G401 (cell line): ENCODE results near the gene GRIP1. TPM values are rescaled to one million over a fixed set of nuclear protein-coding genes. Genes with fewer than 3 reads are reported as not detected.

Source experiments
- DNase-seq: peaks from one replicate; pipeline ENCODE4 v3.0.0-alpha.2; 2015; ENCODE audit warnings: low spot score
- in situ Hi-C: cut with HindIII; loops from 2 replicates; pipeline ENCODE4 v1.10.0; 2016; ENCODE audit warnings: low sequenced_read_pairs, mixed read lengths
- total RNA-seq: library from RNA; depleted of rRNA; stranded (reverse); fragments of >200 nt; shearing (Covaris generic); gene quantifications from 2 replicates; pipeline ENCODE4 v1.2.3, GENCODE V29; 2014

The GRIP1 gene
- total RNA-seq, 1 experiment from 2014 or later: 0.27 TPM

- in situ Hi-C loops: no loop called here
- DNase-seq: no peak
Observed at GRCh38 chr12:66555113-66555512, 123.8 kb downstream of the GRIP1 start.

GRCh38 chr12:66552716-66553115 is 126.2 kb downstream of the GRIP1 start:
- in situ Hi-C loops: no loop called here
- DNase-seq: no peak

GRCh38 chr12:66550626-66551025 is 128.2 kb downstream of the GRIP1 start:
- DNase-seq: no peak
- in situ Hi-C loops: no loop called here

DNA sequence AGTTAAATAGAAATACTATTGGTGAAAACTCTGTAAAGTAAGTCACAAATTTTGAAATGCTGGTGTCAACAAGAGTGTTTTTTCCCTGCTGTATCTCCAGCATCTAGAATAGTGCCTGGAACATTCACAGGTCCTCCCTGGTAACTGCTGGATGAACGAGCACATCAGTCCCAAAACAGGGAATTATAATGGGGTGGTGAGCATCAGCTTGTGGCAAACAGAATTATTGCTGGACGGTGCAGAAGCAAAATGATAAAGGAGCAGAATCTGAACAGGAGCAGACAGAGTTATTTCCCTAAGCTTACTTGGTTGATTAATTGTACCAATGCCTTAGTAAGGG is 129.9 kb downstream of the GRIP1 start:
- no peak for DNase-seq
- in situ Hi-C loops: no loop called here

DNA sequence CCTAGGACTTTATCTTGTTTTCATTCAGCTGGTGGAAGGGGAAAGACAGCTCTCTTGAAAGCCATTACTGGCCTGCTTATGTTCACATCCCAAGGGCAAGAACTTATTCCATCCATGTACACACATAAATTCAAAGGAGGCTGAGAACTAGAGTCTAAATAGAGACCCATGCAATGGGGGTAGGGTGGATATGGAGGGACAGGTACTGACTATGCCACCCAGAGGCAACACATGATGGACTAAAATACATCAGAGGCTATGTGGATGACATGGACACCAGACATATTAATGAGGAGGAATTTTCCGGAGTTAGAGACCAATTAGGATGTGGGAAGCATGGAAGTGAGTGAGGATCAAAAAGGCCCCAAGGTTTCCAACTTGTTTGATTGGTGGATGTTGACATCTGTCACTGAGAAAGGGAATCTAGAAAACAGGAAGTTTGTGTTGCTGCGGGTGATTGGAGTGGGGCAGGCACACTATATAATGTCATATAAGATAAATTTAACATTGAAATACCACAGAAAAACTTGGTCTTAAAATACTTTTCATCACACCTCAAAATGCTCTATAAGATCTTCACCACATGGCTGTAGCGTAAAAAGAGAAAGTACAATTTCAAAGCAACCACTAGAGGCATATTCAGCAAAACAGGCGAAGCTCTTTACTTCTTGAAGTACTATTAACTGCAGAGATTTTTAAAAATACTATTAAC is 130.4 kb downstream of the GRIP1 start:
- in situ Hi-C loops: no loop called here
- no peak for DNase-seq

- in situ Hi-C loops: no loop called here
- DNase-seq: peak; percentile 66
Observed at GRCh38 chr12:66541426-66541825, 137.4 kb downstream of the GRIP1 start.

- in situ Hi-C loops: no loop called here
Observed at GRCh38 chr12:66539431-66539830, 139.4 kb downstream of the GRIP1 start.

DNA sequence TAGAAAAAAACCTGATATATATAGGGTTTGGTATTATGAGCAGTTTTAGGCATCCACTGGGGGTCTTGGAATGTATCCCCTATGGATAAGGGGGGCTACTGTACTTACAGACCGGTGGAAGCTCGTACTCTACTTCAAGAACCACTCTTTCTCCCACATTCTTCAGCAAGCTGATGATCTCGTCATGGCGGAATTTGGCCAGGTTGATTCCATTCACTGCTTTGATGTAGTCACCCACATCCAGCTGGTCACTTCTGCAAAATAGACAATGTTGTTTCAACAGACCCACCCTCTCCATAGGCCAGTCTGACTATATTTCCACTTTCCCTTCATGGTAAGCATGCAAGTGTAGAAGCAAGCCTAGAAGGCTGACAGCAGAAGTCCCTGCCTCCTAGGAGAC is 139.9 kb downstream of the GRIP1 start:
- in situ Hi-C loops: no loop called here
- no peak for DNase-seq

More at GRCh38 chr12:66539431-66539830, 139.4 kb downstream of the GRIP1 start:
- peak; percentile 31 for DNase-seq

- in situ Hi-C loops: no loop called here
- no peak for DNase-seq
Observed at GRCh38 chr12:66537876-66538275, 141.0 kb downstream of the GRIP1 start.

DNA sequence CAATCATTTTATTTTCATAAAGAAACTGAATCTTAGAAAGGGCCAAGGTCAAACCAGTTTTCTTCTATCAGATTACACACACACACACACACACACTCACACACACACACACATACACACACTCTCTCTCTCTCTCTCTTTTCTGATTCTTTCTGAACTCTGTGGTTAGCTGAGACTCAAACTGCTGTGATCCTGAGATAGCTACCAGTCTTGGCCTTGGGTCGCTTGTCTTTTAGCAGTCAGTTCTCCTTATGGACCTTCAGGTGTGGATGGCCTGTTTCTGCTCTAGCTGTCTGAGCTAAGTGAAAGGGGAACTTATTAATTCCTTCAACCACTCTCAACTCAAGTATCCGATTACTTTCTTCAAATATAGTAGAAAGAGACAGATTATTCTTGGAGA is 145.1 kb downstream of the GRIP1 start:
- DNase-seq: no peak
- in situ Hi-C loops: no loop called here

- no peak for DNase-seq
- in situ Hi-C loops: no loop called here
Observed at GRCh38 chr12:66531766-66532165, 147.1 kb downstream of the GRIP1 start.

DNA sequence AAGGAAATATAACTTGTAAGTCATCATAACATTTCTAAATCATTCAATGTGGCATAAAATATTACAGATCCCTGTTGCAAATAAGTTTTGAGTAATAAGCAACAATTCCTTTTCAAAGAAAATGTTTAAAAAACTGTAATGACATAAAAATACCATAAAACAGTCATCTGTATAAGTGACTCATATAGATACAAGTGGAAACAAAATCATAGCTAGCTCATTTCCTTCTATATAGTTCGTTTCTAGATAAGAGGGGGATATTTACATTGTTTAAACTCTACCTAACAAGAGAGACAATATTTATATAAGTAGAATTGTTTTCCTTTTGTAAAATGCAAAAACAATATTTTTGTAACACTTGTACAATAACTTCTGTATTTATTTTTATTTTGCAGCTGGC is 148.9 kb downstream of the GRIP1 start:
- in situ Hi-C loops: no loop called here
- DNase-seq: no peak

GRCh38 chr12:66516561-66516960 is 162.3 kb downstream of the GRIP1 start:
- in situ Hi-C loops: no loop called here
- DNase-seq: no peak

GRCh38 chr12:66516133-66516532 is 162.7 kb downstream of the GRIP1 start:
- no peak for DNase-seq

GRCh38 chr12:66514581-66514980 is 164.3 kb downstream of the GRIP1 start:
- no peak for DNase-seq
- in situ Hi-C loops: no loop called here

More at GRCh38 chr12:66516133-66516532, 162.7 kb downstream of the GRIP1 start:
- in situ Hi-C loops: no loop called here

DNA sequence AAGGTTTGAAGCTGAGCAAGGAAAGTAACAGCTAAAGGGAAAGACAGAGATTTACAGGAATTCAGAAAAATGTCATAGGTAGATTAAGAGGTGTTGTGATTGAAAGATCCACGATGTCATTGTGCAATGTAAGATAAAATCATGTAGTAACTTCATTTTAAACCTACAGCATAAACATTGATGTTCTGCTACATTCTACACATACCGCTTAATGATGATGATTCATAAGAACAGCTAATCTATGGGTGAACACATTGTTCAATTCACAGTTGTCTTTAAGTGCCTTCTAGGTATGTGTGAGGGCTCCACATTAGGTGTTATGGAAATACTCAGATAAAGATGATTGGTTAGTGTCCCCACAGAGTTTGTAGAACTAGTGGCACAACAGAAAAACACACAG is 170.9 kb downstream of the GRIP1 start:
- in situ Hi-C loops: no loop called here

DNA sequence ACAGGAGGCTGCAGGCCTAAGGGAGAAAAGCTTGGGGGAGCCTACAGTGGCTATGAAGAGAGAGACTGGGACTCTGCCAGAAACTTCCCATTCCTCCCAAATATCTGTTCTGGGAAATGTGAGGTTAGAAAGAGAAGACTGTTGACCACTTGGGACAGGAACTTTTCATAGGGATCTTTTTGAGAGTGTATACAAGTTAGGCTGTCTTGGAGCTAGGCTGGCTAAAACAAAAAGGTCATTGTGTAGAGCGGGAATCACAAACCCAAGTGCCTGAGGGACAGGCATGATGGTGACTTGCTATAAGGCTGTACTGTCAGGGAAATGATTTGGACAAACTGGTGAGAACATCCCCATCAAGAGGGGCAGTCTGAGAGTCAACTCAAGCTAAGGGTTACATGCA is 175.1 kb downstream of the GRIP1 start:
- in situ Hi-C loops: no loop called here
- no peak for DNase-seq

More for the DNA sequence above, 170.9 kb downstream of the GRIP1 start:
- DNase-seq: no peak

DNA sequence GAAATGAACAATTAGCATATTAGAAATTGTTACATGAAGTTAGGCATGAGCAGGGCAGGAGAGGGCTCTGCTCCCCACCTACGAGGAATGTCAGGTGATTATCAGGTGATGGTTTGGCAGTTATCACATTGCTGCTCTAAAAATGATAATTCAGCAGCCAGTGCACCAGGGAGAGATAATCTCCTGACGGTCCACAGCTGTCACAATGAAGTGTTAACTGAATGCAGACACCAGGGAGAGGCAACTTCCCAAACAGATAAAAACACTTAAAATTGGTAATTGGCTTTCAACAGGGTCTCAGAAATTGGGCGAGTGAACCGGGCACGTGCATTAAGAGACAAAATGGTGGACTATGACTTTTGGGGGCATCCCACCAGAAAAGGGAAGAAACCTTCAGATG is 176.0 kb downstream of the GRIP1 start:
- DNase-seq: no peak
- in situ Hi-C loops: no loop called here

GRCh38 chr12:66500841-66501240 is 178.0 kb downstream of the GRIP1 start:
- in situ Hi-C loops: no loop called here

DNA sequence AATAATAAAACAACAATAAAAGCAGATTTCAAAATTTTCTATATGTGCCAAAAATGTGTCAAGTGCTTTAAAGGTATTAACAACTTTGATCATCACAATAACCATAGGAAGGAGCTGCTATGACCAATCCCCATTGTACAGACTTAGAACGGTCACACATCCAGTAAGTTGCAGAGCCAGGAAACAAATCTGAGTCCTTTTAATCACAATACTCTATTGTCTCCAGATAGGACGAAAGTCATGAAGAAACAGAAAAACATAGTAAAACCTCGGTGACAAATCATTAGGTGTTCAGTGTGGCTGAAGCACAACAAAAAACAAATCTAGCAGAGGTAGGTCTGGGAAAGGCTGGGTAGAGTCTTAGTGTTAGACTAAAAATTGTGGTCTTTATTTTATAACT is 178.8 kb downstream of the GRIP1 start:
- in situ Hi-C loops: no loop called here
- no peak for DNase-seq

More at GRCh38 chr12:66500841-66501240, 178.0 kb downstream of the GRIP1 start:
- DNase-seq: no peak

GRCh38 chr12:66499000-66499399 is 179.9 kb downstream of the GRIP1 start:
- in situ Hi-C loops: no loop called here
- DNase-seq: no peak
